Measurements from ENCODE around the gene PCSK1N. TPM values are rescaled to one million over a fixed set of nuclear protein-coding genes. Genes with fewer than 3 reads are reported as not detected.

PCSK1N gene
- polyA plus RNA-seq, 2 of the 4 experiments (the other 2 are of a cell fraction), result 3.0 to 21.2 TPM

GRCh38 chrX:48813644-48814043 is 21.8 kb downstream of the PCSK1N start:
- ChIA-PET POLR2A (no interaction called here), CTCF (no interaction called here)
- DNase-seq (ENCODE audit: low read depth in 1 of 2, low spot score in 1 of 2) (no peak), ATAC-seq (no peak), FAIRE-seq (no peak)
- Histone ChIP-seq H3K4me3 (no peak overlapping the region), H3K4me2 (no peak overlapping the region), H3K4me1 (no peaks in the 10 kb centered on the region), H3K27ac (no peak overlapping the region), H3K9me3 (no peaks in the 10 kb centered on the region)
- WGBS (ENCODE audit: missing lambda C conversion rate), result 98% methylated on average over 6 of the region's 8 CpGs
- no peak for TF ChIP-seq NFE2L2 (conservative IDR thresholded peaks at IDR 0.05; ENCODE audit: low read length)
- no peak for TF ChIP-seq ZNF302 (CRISPR knock-in tag; IDR thresholded peaks at IDR 0.05)
- TF ChIP-seq ZC3H11A (IDR thresholded peaks at IDR 0.05), result no peak
- no peak for TF ChIP-seq SMC3 (IDR thresholded peaks at IDR 0.05)
- no peak for TF ChIP-seq HOXB5 (CRISPR knock-in tag; IDR thresholded peaks at IDR 0.05)
- TF ChIP-seq FOXS1 (CRISPR knock-in tag; IDR thresholded peaks at IDR 0.05), result no peak
- no peak for TF ChIP-seq EP300 (IDR thresholded peaks at IDR 0.05)
- no peak for TF ChIP-seq HES2 (IDR thresholded peaks at IDR 0.05)
- TF ChIP-seq ATOH8 (CRISPR knock-in tag; IDR thresholded peaks at IDR 0.05; ENCODE audit: low read depth), result no peak
- TF ChIP-seq MYC (IDR thresholded peaks at IDR 0.05; ENCODE audit: borderline replicate concordance, low read length), result no peak

- H3K27ac ChIP-seq, result no peak overlapping the region
- H3K9me3 ChIP-seq, result no peaks in the 10 kb centered on the region
- no peak overlapping the region for H3K4me2 ChIP-seq
- ChIA-PET CTCF (interaction anchor here (0.5 to 1.6 kb wide), 5 partner anchors 11 to 1033 kb away, joined by 3 to 4 read pairs (median 3); no protein-coding TSS in a partner anchor), POLR2A (interaction anchor here (1.0 kb wide), 1 partner anchor 106 kb away, joined by 3 read pairs; the partner anchor contains the start of gene SLC35A2)
- peak in 1 of 2 experiments; percentile 21 for DNase-seq (ENCODE audit: low read depth in 1 of 2, low spot score in 1 of 2)
- TF ChIP-seq CTCF (IDR thresholded peaks at IDR 0.05), result peak; percentile 23; the same call in 1 of the 3 replicates
- TF ChIP-seq ZC3H11A (IDR thresholded peaks at IDR 0.05), result no peak
- TF ChIP-seq ELK1 (IDR thresholded peaks at IDR 0.05; ENCODE audit: low read depth, low read length), result no peak
- TF ChIP-seq POLR2AphosphoS2 (conservative IDR thresholded peaks at IDR 0.05; ENCODE audit: low read length), result no peak
- no peak for TF ChIP-seq ZSCAN20 (CRISPR knock-in tag; IDR thresholded peaks at IDR 0.05)
- TF ChIP-seq KDM5A (IDR thresholded peaks at IDR 0.05), result no peak
- peak; percentile 29 to 37; a peak in 3 of 5 replicates for TF ChIP-seq RAD21 (conservative IDR thresholded peaks at IDR 0.05 in 1 of 2, IDR thresholded peaks at IDR 0.05 in 1 of 2)
- no peak for TF ChIP-seq NR3C1 (IDR thresholded peaks at IDR 0.05)
- TF ChIP-seq ZFP36 (IDR thresholded peaks at IDR 0.05; ENCODE audit: borderline replicate concordance, partially characterized antibody), result no peak
- no peak for TF ChIP-seq RNF2 (IDR thresholded peaks at IDR 0.05; ENCODE audit: borderline replicate concordance, low read depth)
- TF ChIP-seq REST (IDR thresholded peaks at IDR 0.05), result no peak
- TF ChIP-seq MAX (IDR thresholded peaks at IDR 0.05), result no peak
- 91% methylated on average over 4 of the region's 4 CpGs for WGBS (ENCODE audit: missing lambda C conversion rate)
- no peak overlapping the region for H3K4me3 ChIP-seq
- H3K4me1 ChIP-seq, result peaks cover 5% of the 10 kb centered on the region; the same call in 1 of the 3 replicates
- no peak for FAIRE-seq
- ATAC-seq, result no peak
Observed at GRCh38 chrX:48806081-48806480, 29.3 kb downstream of the PCSK1N start.

All from A549 (cell line).